ENCODE data around the gene PGM1.

DNA sequence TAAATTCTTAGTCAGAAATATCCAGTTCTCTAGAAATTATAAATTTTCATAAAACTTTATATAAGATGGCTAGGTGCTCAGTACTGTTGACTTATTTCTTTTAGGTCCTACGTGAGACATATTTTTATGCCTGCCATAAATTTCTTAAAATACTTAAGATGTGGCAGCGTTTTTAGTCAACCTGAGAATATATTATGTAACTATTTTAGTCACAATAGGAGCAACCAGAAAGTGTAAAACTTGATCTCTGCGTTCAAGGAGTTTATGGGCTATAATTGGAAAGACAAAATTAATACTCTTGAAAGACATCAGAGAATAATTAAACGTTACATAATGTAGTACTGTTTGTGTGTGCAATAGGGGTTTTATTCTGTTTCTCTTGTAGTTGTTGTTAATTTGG, 24.1 kb upstream of the PGM1 start:
- TF ChIP-seq, protein P1, sequence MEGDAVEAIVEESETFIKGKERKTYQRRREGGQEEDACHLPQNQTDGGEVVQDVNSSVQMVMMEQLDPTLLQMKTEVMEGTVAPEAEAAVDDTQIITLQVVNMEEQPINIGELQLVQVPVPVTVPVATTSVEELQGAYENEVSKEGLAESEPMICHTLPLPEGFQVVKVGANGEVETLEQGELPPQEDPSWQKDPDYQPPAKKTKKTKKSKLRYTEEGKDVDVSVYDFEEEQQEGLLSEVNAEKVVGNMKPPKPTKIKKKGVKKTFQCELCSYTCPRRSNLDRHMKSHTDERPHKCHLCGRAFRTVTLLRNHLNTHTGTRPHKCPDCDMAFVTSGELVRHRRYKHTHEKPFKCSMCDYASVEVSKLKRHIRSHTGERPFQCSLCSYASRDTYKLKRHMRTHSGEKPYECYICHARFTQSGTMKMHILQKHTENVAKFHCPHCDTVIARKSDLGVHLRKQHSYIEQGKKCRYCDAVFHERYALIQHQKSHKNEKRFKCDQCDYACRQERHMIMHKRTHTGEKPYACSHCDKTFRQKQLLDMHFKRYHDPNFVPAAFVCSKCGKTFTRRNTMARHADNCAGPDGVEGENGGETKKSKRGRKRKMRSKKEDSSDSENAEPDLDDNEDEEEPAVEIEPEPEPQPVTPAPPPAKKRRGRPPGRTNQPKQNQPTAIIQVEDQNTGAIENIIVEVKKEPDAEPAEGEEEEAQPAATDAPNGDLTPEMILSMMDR (IDR thresholded peaks at IDR 0.05 in 8 of 11, conservative IDR thresholded peaks at IDR 0.05 in 3 of 11) = no peak
- TF ChIP-seq POLR2AphosphoS5 (IDR thresholded peaks at IDR 0.05) = no peak
- no peak for TF ChIP-seq POLR2A (IDR thresholded peaks at IDR 0.05)

All from spleen (tissue), 7 donors.